H1 (cell line): Measurements from ENCODE around the gene MREG. TPM values are rescaled to one million over a fixed set of nuclear protein-coding genes. Genes with fewer than 3 reads are reported as not detected.

Experiments used
- RAD21 ChIP-seq, 2 experiments: IDR thresholded peaks in 1 of 2; conservative IDR thresholded peaks in 1 of 2; 2 replicates each; pipeline ENCODE4 v1.6.1; 2011; ENCODE audit warnings: low read depth in 2 of 2, low read length in 2 of 2, improper control_type of control experiment in 1 of 2, inconsistent platforms in 1 of 2, mild to moderate bottlenecking in 1 of 2, moderate library complexity in 1 of 2
- SIN3A ChIP-seq, 2 experiments: IDR thresholded peaks in 1 of 2; conservative IDR thresholded peaks in 1 of 2; 2 replicates each; pipeline ENCODE4 v1.6.1; 2011 to 2012; ENCODE audit warnings: low read length in 2 of 2, improper control_type of control experiment in 1 of 2, low read depth in 1 of 2, mild to moderate bottlenecking in 1 of 2
- SIRT6 ChIP-seq: IDR thresholded peaks from one replicate; pipeline ENCODE4 v1.7.1; 2012; ENCODE audit warnings: low read length, inconsistent platforms
- TAF7 ChIP-seq: optimal IDR thresholded peaks from 2 replicates; pipeline ENCODE3; 2011; ENCODE audit warnings: low read depth, mild to moderate bottlenecking, inconsistent platforms, low read length, moderate library complexity, borderline replicate concordance
- USF2 ChIP-seq: IDR thresholded peaks from 2 replicates; pipeline ENCODE4 v1.6.1; 2011; ENCODE audit warnings: low read length, improper control_type of control experiment
- polyA plus RNA-seq, 7 experiments: library from polyadenylated mRNA; depleted of rRNA in 3 of 7; stranded (reverse) in 5 of 7; unstranded in 2 of 7; fragments of >200 nt in 5 of 7; fragments of 200-250 nt in 2 of 7; gene quantifications; 1 replicate in 5 of 7; 2 replicates in 1 of 7; 4 replicates in 1 of 7; pipeline versions ENCODE4 v1.2.1 to v1.2.3, GENCODE V29; 2011 to 2013; ENCODE audit warnings: missing spikeins in 2 of 7, mixed read lengths in 2 of 7
- total RNA-seq: library from RNA; stranded (reverse); fragmentation: NEBNext Ultra II Directional; extraction: Animal tissue kit (Norgen Biotek cat#: 25700); gene quantifications from 2 replicates; pipeline ENCODE4 v1.2.1, GENCODE V29; 2021

The MREG gene
- total and polyA plus RNA-seq, 2 of the 8 experiments (the other 6 are each of a cell fraction or from before 2014, with no cell fraction given) = 7.5 to 31.9 TPM

- no peak for TF ChIP-seq RAD21 (IDR thresholded peaks at IDR 0.05 in 1 of 2, conservative IDR thresholded peaks at IDR 0.05 in 1 of 2; ENCODE audit: low read depth in 2 of 2, low read length in 2 of 2)
- no peak for TF ChIP-seq TAF7
- TF ChIP-seq SIN3A (conservative IDR thresholded peaks at IDR 0.05 in 1 of 2, IDR thresholded peaks at IDR 0.05 in 1 of 2; ENCODE audit: low read depth in 1 of 2, low read length in 2 of 2) = no peak
- TF ChIP-seq SIRT6 = no peak
- no peak for TF ChIP-seq USF2
These were observed 32.2 kb downstream of the MREG start (continued) for GRCh38 chr2:215981115-215981514.
